HG03139 (cell line): ENCODE measurements around the gene PCP4.

Experiments used
- ATAC-seq: cut with Tn5 transposase; IDR thresholded peaks from one replicate; pipeline ENCODE4 v1.9.1; 2021; ENCODE audit not compliant: unreplicated experiment

PCP4 gene

DNA sequence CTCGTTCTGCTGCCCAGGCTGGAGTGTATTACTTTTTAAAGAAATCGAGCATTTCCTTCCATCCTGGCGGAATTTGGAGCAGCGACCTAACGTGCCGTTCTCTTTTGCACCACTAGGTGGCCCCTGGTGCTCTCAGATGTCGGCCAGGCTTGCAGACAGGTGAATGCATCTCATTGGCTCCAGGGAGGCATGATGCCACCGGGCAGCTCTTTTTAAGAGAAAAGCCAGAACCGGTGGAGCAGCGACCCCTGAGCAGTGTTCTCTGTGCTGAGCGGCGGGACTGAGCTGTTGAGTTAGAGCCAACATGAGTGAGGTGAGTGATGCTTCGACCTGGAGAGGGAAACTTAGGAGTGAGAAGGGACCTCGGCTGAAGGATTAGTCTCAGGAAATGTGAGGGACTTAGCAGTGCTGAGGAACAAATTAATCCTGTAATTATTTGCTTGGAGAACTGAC, at the start of gene PCP4:
Gene PCP4 (plus strand): TSS at position 241 of the 453 bp plus-strand sequence. CDS start 64 bp downstream, at position 305.
- no peak for ATAC-seq

DNA sequence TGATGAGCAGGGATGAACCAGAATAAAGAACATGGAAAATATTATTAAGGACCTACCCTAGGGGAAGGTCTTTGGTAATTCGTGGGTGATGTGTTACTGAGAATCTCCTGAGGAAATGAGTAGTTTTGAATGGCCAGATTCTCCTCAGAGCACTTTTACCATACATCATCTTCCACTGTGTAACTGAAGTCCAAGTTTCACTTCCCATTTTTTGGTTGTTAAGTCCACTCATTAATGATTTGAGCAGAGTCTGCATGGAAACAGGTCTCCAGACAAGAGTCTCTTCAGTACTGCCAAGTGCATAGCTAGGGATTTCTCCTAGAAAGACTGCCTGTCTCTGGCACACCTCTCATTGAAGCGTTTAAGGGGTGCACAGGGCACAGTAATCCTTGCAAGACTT, 48.7 kb upstream of the PCP4 start:
- no peak for ATAC-seq

DNA sequence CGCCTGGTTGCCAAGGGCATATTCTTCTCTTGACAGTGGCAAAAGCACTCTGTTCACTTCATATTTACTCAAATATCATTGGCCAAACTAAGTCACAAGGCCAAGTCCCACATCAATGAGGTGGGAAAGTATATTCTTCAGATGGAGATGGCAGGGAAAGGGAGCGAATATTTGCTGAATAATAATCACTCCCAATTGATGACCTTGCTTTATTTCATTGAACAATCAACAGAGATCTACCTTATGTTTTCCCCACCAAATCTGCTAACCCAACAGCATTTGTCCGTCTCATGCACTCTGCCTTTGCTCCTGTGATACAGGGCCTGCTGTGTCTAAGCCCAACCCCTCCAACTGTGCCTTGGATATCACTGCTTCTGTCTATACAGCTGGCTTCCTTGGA, 45.2 kb upstream of the PCP4 start:
- no peak for ATAC-seq

DNA sequence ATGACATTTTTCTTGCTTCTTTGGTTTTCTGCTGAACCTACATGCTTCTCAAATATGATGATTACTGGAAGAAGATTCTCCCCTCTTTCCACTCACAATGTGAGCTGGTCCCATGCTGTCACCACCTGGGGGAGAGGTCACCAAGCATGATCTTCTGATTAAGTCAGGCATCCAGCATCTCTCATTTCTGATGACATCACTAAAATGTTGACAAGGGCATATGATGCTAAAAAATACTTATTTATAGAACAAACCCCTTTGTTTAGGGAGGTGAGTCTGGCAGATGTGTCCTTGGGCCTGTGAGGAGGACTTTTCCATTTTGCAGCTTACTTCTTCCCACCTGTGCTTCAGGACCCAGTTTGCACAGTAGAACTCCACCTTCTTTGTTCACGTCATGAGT, 42.0 kb upstream of the PCP4 start:
- no peak for ATAC-seq

DNA sequence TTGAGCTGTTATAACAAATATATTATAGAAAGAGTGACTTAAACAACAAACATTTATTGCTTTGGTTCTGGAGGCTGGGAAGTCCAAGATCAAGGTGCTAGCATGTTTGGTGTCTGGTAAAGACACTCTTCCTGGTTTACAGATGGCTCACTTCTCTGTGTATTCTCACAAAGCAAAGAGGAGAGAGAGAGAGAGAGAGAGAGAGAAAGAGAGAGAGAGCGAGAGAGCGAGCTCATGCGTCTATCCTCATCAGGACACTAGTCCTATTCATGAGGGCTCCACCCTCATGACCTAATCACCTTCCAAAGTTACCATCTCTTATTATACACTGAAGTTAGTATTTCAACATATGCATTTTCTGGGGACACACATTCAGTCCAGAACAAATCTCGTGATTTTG, 32.7 kb upstream of the PCP4 start:
- no peak for ATAC-seq

DNA sequence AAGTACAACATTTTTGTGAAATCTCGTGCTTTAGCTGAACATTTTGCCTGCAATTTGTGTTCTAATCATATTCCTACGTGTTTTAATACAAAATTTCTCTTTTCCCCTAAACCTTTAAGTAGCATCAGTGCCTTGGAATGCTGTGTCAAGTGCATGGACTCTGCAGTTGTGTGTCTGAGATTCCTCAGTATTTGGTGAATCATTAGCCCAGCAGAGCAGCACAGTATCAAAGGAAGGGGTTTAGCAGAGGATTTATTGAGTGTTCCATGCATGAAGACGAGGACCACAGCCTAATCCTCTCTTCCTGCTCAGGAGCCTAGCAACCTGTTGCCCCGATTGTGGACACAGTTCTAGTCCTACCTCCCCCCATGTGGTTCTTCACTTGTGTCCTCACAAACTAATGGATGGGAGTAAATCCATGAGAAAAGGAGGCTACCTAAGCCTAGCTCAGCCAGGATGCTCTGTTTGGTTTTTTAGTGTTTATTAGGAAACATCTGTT, 29.3 kb upstream of the PCP4 start:
- no peak for ATAC-seq

DNA sequence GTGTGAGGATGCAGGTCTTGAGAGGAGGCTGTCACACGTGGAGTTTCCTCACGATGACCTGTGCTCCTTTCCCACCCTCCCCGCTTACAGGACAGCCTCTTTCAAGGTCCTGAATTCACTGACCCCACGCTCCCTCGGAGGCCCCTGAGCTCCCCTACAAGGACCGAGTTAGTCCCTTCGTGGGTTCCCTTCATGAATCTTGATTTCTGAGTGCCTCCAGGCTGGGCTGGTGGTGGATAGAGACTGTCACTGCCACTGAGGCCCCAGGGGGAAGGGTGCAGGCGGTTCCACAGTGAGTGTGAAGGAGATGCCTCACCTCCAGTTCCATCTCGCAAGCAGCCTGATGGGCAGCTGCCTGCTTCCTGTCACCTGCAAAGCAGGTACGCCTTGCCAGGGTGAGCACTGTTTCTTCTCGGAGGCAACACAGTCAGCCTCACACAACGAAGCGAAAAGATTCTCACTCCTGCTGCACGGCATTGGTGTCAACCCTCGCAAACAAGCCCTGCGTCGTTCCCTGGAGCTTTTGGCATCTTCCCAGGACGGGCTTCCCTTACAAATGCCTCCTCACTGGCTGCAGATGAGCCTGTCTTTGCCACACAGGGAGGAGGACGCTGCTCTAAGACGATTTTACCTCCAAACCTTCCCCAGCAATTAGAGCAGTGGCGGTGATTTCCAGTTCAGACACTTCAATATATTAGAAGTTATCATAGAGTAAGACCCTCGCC, 26.7 kb upstream of the PCP4 start:
- no peak for ATAC-seq

DNA sequence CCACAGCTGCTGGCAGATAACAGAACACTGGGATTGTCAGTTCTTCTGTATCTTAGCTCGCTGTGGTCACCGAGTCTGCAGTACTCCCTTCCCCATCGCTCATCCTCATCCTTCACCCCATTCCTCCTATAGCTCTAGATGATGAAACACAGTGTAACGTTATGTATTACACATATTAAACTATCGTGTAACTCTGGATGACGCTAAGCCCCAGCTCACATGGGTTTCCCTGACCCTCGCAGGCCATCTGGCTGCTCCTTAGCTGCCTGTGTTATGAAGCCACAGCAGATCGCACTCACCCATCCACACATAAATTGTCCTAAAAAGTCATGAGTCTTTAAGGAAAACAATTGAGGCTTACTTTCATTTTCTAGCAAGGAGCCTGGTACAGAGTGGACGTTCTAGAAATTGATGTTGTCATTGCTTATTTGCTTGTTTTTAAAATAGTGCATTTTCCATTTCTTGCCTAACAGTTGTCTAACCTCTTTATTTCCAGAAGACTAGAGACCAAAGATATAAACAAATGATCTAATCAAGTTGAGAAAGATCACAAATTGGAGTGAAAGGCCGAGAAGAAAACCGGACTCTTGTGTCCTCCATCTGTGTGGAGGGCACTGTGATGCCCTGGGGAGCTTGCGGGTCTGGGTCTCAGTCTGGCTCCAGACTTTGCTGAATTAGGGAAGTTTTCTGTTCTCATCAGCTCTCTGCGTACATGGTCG, 24.3 kb upstream of the PCP4 start:
- no peak for ATAC-seq

DNA sequence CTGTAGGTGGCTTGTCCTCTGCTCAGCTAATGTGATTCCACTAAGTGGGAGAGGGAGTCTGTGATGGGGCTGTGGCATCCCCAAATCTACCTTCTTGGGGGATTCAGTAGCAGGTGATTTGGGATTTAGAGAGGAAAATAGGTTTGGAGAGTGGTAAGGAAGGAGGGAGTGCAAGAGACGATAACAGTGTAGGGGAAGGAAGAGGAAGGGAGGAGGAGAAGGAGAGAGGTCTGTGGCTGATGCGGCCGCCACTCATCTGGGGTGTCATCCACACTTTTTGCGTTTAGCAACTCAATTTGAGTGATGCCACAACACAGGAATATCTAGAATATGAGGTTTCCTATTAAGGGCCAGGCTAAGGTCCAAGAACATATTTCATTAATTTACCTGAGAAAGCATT, 23.8 kb upstream of the PCP4 start:
- ATAC-seq: no peak

DNA sequence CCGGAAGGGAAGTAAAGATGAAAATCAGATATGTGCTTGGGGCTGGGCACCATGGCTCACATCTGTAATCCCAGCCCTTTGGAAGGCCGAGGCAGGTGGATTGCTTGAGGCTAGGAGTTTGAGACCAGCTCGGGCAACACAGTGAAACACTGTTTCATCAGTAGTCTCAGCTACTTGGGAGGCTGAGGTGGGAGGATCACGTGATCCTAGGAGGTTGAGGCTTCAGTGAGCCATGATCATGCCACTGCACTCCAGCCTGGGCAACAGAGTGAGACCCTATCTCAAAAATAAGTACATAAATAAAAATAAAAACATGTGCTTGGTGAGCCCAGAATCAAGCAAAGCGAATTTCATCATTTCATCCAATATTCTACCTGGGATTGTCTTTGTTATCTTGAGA, 23.3 kb upstream of the PCP4 start:
- ATAC-seq: no peak

DNA sequence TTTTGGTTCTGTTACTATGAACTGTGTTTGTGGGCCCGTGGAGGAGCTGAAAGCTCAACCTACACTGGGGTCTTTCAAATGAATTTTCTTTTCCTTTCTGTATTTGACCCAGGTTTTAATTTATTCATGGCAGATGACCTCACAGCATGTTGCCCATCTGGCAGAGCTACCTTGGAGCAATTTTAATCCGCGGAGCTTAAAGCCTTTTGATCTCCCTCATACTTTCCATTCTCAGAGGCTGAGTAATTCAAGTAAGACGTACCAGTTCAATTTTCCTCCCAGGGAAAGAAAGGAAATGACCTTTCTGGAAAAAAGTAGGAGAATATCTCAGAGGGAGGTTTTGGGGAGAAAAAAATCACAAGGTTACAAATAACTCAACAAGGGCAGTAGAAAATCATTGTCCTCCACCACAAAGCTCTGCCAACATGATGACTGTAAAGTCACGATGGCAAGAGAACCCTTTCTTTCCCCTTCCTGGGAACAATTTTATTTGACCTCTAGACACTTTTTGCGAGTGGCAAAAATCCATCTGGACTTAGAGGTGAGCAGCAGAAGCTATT, 21.6 kb upstream of the PCP4 start:
- no peak for ATAC-seq

DNA sequence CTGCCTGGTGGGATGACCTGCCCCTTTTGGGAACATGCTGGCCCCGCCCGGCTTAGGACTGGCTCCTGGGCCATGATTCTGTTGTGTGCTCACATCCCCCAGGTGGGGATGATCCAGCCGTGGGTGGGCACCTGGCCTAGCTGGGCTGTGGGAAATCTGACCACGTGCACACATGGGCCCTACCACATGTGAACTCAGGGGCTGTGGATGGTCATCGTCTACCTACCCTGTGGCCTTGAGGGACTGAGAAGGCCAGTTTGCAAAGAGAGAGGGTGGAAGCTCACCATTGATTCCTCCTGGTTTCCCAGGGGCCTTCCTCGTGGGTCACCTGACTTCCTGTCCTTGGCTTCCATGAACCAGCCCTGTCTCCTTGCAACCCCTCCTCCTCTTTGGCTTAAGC, 19.4 kb upstream of the PCP4 start:
- ATAC-seq: no peak

DNA sequence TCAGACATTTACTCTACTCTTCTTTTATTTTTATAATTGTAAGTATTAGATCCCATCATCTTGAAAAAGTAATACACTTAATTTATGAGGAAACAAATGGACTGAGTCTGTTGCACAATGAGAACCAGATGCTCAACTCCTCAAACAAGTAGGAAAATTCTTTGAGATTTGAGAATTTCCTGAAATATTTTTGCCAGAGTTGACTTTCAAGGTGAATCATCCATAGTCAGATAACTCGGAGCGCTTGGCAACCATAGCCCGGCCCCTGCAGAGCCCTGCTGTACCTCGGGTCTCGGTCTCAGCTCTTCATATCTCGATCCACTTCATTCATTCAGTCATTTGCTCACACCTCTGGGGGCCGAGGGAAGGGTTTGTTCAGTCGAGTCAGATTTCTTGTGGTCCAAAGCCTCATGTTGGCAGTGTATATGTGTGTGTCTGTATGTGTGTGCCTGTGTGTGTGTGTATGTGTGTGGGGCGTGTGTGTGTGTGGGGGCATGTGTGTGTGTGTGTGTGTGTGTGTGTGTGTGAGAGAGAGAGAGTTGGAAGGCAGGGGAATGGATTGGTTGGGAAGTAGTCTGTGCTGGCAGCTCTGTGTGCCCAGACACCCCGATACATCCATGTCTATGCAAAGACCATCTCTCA, 18.1 kb upstream of the PCP4 start:
- no peak for ATAC-seq

DNA sequence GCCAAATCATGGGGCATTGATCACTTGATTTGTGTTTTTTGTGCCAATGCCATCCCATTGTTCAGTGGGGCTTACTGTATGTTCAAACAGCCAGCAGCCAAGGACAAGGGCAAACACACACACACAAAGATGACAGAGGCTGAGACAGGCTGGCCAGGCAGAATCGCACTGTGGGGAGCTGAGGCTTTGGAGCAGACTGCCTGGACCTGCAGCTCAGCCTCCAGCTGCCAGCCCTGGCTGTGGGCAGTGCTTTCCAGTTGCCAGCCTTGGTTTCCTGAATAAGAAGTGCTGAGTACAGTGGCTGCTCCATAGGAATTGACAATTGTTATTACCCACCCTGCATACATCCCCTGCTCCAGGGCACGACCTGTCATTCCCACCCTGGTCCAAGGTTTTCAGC, 16.9 kb upstream of the PCP4 start:
- no peak for ATAC-seq

DNA sequence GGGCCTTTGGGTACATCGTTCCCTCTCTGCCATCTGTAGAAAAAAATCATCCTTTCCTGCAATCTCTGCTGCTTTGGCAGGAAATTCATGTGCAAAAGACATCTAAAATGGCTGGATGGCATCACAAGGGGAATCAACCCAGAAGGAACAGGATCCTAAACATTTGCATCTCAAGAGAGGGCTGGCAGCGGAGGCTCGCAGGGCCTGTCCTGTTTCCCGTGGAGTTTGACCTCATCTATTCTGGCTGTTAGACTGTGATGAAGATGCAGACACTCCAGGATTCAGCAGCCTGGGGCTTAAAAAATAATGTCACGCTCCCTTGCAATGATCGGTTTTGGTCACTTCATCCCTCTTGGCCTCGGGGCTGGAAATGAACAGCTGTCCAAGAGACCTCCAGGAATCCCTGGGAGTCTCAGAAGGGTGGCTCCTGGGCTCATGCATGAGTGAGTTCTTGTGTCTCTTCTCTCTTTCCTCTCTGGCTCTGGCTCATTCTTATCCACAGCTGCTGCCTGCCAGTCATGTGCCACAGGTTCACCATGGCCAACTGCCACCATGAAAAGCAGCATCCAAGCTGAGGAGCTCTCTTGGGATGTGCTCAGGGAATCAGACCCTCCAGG, 16.1 kb upstream of the PCP4 start:
- ATAC-seq: no peak

DNA sequence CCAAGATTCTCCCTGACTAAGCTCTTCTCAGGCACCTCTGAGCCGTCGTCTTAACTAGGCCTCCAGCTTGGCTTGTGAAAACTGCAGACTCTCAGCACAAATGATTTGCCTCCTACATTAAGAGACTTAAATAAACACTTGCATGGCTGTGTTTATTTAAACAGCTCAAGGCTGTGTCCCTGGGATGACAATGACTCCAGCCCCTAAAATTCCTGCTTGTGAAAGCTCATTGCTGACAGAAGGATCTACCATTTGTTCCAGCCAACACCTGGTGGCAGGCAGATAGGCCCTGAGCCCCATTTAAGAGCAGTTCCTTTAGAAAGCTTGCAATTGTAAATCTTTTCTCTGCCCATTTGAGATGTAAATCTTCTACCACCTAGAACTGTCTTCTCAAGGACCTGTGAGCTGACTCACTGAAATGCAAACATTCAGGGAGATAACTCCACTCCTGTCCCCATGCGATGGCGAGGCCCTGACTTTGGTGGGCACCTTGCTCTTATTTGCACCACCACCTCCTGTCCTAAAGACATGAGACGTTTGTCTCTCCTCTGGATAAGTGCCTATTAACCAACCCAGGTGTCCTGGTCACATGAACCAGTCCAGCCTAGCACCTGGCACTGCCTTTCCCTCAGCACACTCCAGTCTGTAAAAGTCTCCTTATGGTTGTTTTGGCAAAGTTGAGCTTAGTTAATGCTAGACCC, 15.1 kb upstream of the PCP4 start:
- ATAC-seq: no peak

DNA sequence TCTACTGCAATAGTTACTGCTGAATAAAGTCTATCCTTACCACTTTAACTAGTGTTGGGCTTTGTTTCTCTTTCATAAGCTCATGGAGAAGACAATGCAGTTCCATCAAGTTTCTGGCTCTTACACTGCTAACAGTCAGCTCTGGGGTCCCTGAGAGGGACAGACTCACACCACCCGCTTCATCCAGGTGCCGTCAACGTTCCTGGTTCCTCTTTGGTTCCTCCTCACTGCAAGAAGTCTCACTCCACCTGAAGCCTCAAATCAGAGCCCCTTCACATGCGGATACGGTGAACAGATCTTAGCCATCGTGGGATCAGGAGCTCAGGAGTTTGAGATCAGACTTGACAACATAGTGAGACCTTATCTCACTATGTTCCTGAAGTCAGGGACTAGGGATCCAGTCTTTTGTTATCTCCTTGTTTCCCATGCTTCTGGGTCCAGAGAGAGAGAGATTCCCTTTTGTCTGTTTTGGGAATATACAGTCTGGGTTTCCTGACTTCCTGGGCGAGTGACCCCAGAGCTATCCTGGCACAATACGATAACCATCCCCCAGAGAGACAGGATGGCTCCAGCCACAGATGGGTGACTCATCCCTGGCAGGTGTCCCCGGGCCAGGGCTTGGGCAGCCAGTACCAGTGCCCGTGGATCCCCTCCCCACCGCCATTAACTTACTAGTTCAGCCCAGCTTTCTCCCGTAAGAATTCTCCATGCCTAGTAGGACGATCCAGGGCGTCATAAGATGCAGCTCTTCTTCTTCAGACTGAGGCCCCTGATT, 14.3 kb upstream of the PCP4 start:
- no peak for ATAC-seq

DNA sequence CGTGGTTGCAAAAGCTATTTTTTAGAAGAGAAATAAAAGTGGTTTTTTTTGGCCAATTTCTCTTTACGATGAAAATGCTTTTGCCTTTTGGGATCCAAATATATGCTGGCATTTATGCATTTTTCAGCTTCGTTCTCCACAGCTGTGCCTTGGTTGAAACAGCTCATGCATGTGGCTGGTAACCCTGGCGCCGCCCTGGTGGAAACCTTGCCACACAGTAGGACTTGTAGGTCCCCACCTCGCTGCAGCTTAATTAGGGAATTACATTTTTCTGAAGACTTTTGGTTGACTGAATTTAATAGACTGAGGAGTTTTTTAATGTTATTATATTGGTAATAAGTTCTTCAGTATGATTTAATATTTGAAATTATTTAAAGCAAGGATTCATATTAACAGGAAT, 12.7 kb upstream of the PCP4 start:
- ATAC-seq: no peak

DNA sequence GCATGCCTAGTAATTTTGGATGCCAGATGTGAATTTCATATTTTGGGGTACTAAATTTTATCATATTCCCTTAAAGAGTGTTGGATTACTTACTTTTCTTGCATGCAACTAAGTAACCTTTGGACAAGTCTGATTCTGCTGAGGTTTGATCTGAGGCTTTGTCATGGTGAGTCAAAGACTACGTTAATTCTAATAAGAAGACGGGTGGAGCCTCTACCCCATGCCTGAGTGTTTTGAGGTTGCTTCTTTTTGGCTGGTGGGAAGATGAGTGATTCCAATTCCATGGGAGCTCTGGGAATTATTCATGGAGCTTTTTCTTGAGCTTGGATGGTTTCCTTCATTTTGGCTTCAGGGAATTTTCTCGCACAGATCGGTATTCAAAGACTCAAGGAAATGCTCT, 11.6 kb upstream of the PCP4 start:
- no peak for ATAC-seq

DNA sequence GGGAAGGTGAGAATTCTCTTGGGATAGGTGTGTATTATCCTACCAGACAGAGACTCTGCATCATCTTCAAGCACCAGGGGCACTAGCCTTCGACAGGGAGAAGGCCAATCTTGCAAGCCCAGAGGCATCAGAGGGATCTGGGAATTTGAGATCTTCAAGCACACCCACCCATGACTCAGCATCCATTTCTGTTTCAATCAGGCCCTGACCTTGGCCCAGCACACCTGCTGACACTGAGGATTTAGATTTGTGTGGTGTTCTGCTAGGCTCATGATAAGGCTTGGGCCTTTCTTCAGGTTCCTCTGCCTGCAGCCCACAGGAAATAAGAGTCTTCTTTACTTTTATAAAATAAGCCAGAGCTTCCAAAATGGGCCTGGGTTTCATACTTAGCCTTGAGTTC, 6.6 kb upstream of the PCP4 start:
- ATAC-seq: no peak
